HepG2 (cell line): ENCODE measurements around the gene JAZF1. TPM values are rescaled to one million over a fixed set of nuclear protein-coding genes. Genes with fewer than 3 reads are reported as not detected.

Experiments
- ATAC-seq: fragments of 200-7000 bp; cut with Tn5 transposase; 3 replicates; pipeline ENCODE4 v1.9.1; 2020; ENCODE audit warnings: mild to moderate bottlenecking, moderate library complexity
- BruUV-seq: library from RNA; stranded (reverse); fragments of 400-500 nt; replicated peaks from 2 replicates; lab custom pipeline; 2021; lab: Mats Ljungman, UMichigan
- CTCF ChIA-PET: fragments of 300-600 bp; formaldehyde crosslinking; extraction: SDS; loops from one replicate; lab custom pipeline; 2021; ENCODE audit warnings: low total read pairs, inconsistent platforms, low intra/inter-chr PET ratio; lab: Yijun Ruan, JAX
- POLR2A ChIA-PET: fragments of 350-600 bp; sonication (Branson Sonifier 250); formaldehyde crosslinking; loops from one replicate; lab custom pipeline; 2020; ENCODE audit warnings: antibody characterized with exemption, inconsistent platforms; lab: Yijun Ruan, JAX
- DNase-seq: peaks from one replicate; pipeline ENCODE4 v3.0.0-alpha.2; 2015; ENCODE audit warnings: low spot score
- FAIRE-seq: peaks from 3 replicates; lab custom pipeline; 2011; peaks lifted over from hg19 to GRCh38; lab: Jason Lieb, UNC
- H2AFZ ChIP-seq: one replicate; pipeline ENCODE4 v1.6.1; 2011; ENCODE audit warnings: low read length, inconsistent platforms
- H3K27ac ChIP-seq: fragments of 300-600 bp; 3 replicates; pipeline ENCODE4 v1.8.0; 2011; ENCODE audit warnings: mixed run types, mild to moderate bottlenecking, mixed read lengths, low read length, inconsistent platforms; ENCODE audit not compliant: insufficient read depth; ENCODE audit errors: extremely low read length
- H3K27me3 ChIP-seq, 2 experiments: fragments of 200-600 bp in 1 of 2; 2 replicates in 1 of 2; 3 replicates in 1 of 2; pipeline versions ENCODE4 v1.6.0 to v1.8.0; 2011; ENCODE audit warnings: low read length in 2 of 2, mild to moderate bottlenecking in 2 of 2, moderate library complexity in 2 of 2, inconsistent platforms in 1 of 2; ENCODE audit not compliant: insufficient read depth in 2 of 2, control insufficient read depth in 1 of 2
- H3K36me3 ChIP-seq, 2 experiments: fragments of 200-600 bp in 1 of 2; replicated peaks in 1 of 2; 2 replicates in 1 of 2; 3 replicates in 1 of 2; pipeline versions ENCODE4 v1.5.1 to v1.8.0; 2011; ENCODE audit warnings: low read length in 2 of 2, inconsistent platforms in 1 of 2; ENCODE audit not compliant: insufficient read depth in 2 of 2, control insufficient read depth in 1 of 2
- H3K4me1 ChIP-seq: 2 replicates; pipeline ENCODE4 v1.5.1; 2012; ENCODE audit warnings: low read length, inconsistent platforms; ENCODE audit not compliant: insufficient read depth
- H3K4me2 ChIP-seq: 2 replicates; pipeline ENCODE4 v1.6.0; 2011; ENCODE audit warnings: low read depth, low read length, inconsistent platforms
- H3K4me3 ChIP-seq, 3 experiments: fragments of 200-600 bp in 1 of 3; sonication (generic), shearing (Covaris generic) in 1 of 3; replicated peaks in 1 of 3; 2 replicates each; pipeline ENCODE4 v1.5.1; 2011 to 2016; ENCODE audit warnings: low read length in 3 of 3, inconsistent platforms in 2 of 3, low read depth in 2 of 3, mild to moderate bottlenecking in 2 of 3, control low read depth in 1 of 3, mixed read lengths in 1 of 3; ENCODE audit not compliant: insufficient read depth in 1 of 3
- H3K79me2 ChIP-seq: one replicate; pipeline ENCODE4 v1.6.1; 2011; ENCODE audit warnings: low read length, inconsistent platforms; ENCODE audit not compliant: insufficient read depth
- H3K9ac ChIP-seq: 2 replicates; pipeline ENCODE4 v1.6.0; 2011; ENCODE audit warnings: mild to moderate bottlenecking, low read depth, low read length, inconsistent platforms; ENCODE audit not compliant: insufficient read depth
- H3K9me3 ChIP-seq: 2 replicates; pipeline ENCODE4 v1.5.1; 2012; ENCODE audit warnings: mild to moderate bottlenecking, low read length
- H4K20me1 ChIP-seq: 2 replicates; pipeline ENCODE4 v1.6.0; 2011; ENCODE audit warnings: inconsistent platforms, mild to moderate bottlenecking, low read length, moderate library complexity; ENCODE audit not compliant: insufficient read depth
- AGO2 ChIP-seq: fragments of 200-400 bp; formaldehyde crosslinking; optimal IDR thresholded peaks from 2 replicates; pipeline ENCODE3; 2017; ENCODE audit warnings: mild to moderate bottlenecking, low read depth, low read length, moderate library complexity
- EED ChIP-seq: sonication (generic); formaldehyde crosslinking; IDR thresholded peaks from 2 replicates; pipeline ENCODE4 v1.5.0; 2020; ENCODE audit warnings: mild to moderate bottlenecking, missing genetic modification reagents
- GABPA ChIP-seq, 2 experiments: IDR thresholded peaks; 2 replicates each; pipeline ENCODE4 v1.6.1; 2011 to 2016; ENCODE audit warnings: low read depth in 2 of 2, low read length in 1 of 2, missing biosample characterization in 1 of 2, missing genetic modification characterization in 1 of 2
- KDM4B ChIP-seq: sonication (generic); formaldehyde crosslinking; IDR thresholded peaks from 2 replicates; pipeline ENCODE4 v1.4.0; 2020; ENCODE audit warnings: missing genetic modification reagents
- MBNL3 ChIP-seq: fragments of 250-450 bp; sonication (Bioruptor Pico); conservative IDR thresholded peaks from 2 replicates; pipeline ENCODE4 v1.8.0; 2022; ENCODE audit warnings: mild to moderate bottlenecking, inconsistent platforms
- MXD4 ChIP-seq: IDR thresholded peaks from 2 replicates; pipeline ENCODE4 v1.6.1; 2016; ENCODE audit warnings: mild to moderate bottlenecking, missing biosample characterization, missing genetic modification reagents
- RXRA ChIP-seq: sonication (generic); formaldehyde crosslinking; IDR thresholded peaks from 2 replicates; pipeline ENCODE4 v1.5.1; 2020; ENCODE audit warnings: missing genetic modification reagents
- SETDB1 ChIP-seq: sonication (generic); formaldehyde crosslinking; IDR thresholded peaks from 2 replicates; pipeline ENCODE4 v1.5.1; 2020; ENCODE audit warnings: missing genetic modification reagents, mild to moderate bottlenecking, borderline replicate concordance
- SOX13 ChIP-seq, 3 experiments: fragments of 450-650 bp in 1 of 3; sonication (generic) in 1 of 3; formaldehyde crosslinking in 1 of 3; IDR thresholded peaks in 2 of 3; conservative IDR thresholded peaks in 1 of 3; 2 replicates each; pipeline versions ENCODE4 v1.5.0 to v1.6.1; 2016 to 2020; ENCODE audit warnings: antibody characterized with exemption in 1 of 3, mild to moderate bottlenecking in 1 of 3, missing compliant biosample characterization in 1 of 3, missing genetic modification reagents in 1 of 3, moderate library complexity in 1 of 3
- TEAD3 ChIP-seq: optimal IDR thresholded peaks from 2 replicates; pipeline ENCODE3; 2016; ENCODE audit warnings: borderline replicate concordance
- YEATS2 ChIP-seq: sonication (generic); formaldehyde crosslinking; IDR thresholded peaks from 2 replicates; pipeline ENCODE4 v1.4.0; 2020; ENCODE audit warnings: missing genetic modification reagents, borderline replicate concordance
- ZMYM2 ChIP-seq: sonication (generic); formaldehyde crosslinking; IDR thresholded peaks from 2 replicates; pipeline ENCODE4 v1.8.0; 2022; ENCODE audit warnings: mild to moderate bottlenecking, missing genetic modification reagents
- ZNF441 ChIP-seq: sonication (generic); formaldehyde crosslinking; IDR thresholded peaks from 2 replicates; pipeline ENCODE4 v1.7.0; 2021; ENCODE audit warnings: missing genetic modification reagents, borderline replicate concordance
- WGBS: methylation state at CpG from one replicate; pipeline ENCODE4 v1.1.6; 2017; ENCODE audit warnings: low lambda C conversion rate; 5-methylcytosine and 5-hydroxymethylcytosine counted together
- in situ Hi-C: cut with HindIII; loops from 2 replicates; pipeline ENCODE4 v1.10.0; 2017; ENCODE audit warnings: low pct_unique_long_range_greater_than_20kb; ENCODE audit not compliant: extremely low pct_ligation_motif_present
- intact Hi-C: fragments of 100-400 bp; cut with micrococcal nuclease; formaldehyde crosslinking; loops from one replicate; pipeline ENCODE4 v1.10.0; 2022; ENCODE audit not compliant: unreplicated experiment
- polyA plus RNA-seq, 8 experiments: library from polyadenylated mRNA; depleted of rRNA in 3 of 8; stranded (reverse) in 7 of 8; unstranded in 1 of 8; fragments of >200 nt; fragmentation: Illumina TruSeq in 4 of 8; extraction: Trizol in 4 of 8; gene quantifications; 2 replicates each; pipeline versions ENCODE4 v1.2.1 to v1.2.3, GENCODE V29; 2011 to 2016; ENCODE audit warnings: low read depth in 4 of 8, missing spikeins in 1 of 8, mixed read lengths in 1 of 8; ENCODE audit not compliant: insufficient read depth in 1 of 8
- total RNA-seq, 5 experiments: library from RNA; depleted of rRNA; stranded (reverse); fragments of >200 nt; fragmentation: Illumina TruSeq; extraction: Trizol; gene quantifications; 2 replicates each; pipeline ENCODE4 v1.2.3, GENCODE V29; 2016; ENCODE audit warnings: low read depth in 1 of 5
- TF ChIP-seq, protein P1 (sequence below): IDR thresholded peaks from 2 replicates; pipeline ENCODE4 v1.6.1; 2016; ENCODE audit warnings: control low read depth

The JAZF1 gene
- total and polyA plus RNA-seq, 2 of the 13 experiments (the other 11 are each of a cell fraction or from before 2014, with no cell fraction given), result not detected

DNA sequence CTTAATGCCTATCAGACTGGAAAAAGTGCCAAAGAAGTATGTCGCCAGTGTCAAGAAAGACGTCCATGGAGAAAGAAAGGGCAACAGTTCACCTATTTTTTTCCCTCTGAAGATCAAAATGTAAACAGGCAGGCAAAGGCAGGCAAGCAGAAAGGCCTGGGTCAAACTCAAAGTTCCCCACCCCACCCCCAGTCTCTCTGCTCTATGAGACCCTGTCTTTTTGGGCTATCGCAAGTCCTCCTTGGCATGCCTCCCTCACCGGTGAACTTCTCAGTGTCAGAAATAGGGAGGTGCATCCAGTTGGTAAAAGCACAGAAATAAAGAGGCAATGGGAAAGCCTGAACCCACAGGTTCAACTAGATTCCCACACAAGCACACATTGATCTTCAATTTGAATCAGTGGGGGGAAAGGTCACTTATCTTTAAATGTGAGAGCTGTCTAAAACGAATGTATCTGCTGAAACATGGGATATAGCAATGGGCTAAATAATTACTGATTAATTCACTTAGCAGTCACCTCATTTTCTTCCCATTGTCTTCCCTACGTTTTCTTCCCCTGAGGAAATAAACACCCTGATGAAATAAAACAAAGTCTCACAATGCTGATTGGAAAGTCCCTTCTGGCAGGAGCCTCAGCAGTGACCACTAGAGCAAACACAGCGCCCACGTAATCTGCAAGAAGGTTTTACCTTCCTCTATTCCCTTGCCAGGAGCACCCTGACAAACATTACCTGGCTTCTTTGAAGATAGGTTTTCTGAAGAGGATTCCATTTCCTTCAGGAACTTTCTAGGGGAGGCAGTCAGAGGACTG is 31.1 kb downstream of the JAZF1 start:
- no peak overlapping the region for H3K4me2 ChIP-seq
- intact Hi-C loops, result no loop called here
- no peak for FAIRE-seq
- ATAC-seq, result no peak
- DNase-seq, result no peak
- TF ChIP-seq YEATS2 (CRISPR knock-in tag), result no peak
- no peak for TF ChIP-seq EED
- TF ChIP-seq, protein P1, sequence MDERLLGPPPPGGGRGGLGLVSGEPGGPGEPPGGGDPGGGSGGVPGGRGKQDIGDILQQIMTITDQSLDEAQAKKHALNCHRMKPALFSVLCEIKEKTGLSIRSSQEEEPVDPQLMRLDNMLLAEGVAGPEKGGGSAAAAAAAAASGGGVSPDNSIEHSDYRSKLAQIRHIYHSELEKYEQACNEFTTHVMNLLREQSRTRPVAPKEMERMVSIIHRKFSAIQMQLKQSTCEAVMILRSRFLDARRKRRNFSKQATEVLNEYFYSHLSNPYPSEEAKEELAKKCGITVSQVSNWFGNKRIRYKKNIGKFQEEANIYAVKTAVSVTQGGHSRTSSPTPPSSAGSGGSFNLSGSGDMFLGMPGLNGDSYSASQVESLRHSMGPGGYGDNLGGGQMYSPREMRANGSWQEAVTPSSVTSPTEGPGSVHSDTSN, result no peak
- no peak for TF ChIP-seq RXRA (CRISPR knock-in tag)
- TF ChIP-seq ZNF441 (CRISPR knock-in tag), result no peak
- TF ChIP-seq AGO2, result no peak
- TF ChIP-seq MXD4 (CRISPR knock-in tag), result no peak
- TF ChIP-seq KDM4B (CRISPR knock-in tag), result no peak
- TF ChIP-seq MBNL3 (CRISPR knock-in tag), result no peak
- no peak for TF ChIP-seq ZMYM2 (CRISPR knock-in tag)
- TF ChIP-seq TEAD3 (CRISPR knock-in tag), result no peak
- TF ChIP-seq SOX13 (IDR thresholded peaks at IDR 0.05), result no peak
- no peak for TF ChIP-seq SOX13 (CRISPR knock-in tag; conservative IDR thresholded peaks at IDR 0.05 in 1 of 2, IDR thresholded peaks at IDR 0.05 in 1 of 2)
- no peak for TF ChIP-seq GABPA (IDR thresholded peaks at IDR 0.05; ENCODE audit: low read depth, low read length)
- no peak for TF ChIP-seq GABPA (CRISPR knock-in tag; IDR thresholded peaks at IDR 0.05; ENCODE audit: low read depth)
- no peak for TF ChIP-seq SETDB1
- H3K36me3 ChIP-seq, result no peaks in the 10 kb centered on the region
- H3K79me2 ChIP-seq, result no peaks in the 10 kb centered on the region
- no peaks in the 10 kb centered on the region; a peak in 1 of 5 replicates for H3K27me3 ChIP-seq
- CTCF ChIA-PET, result no interaction called here
- no peak overlapping the region for H3K4me3 ChIP-seq
- 24% methylated on average over 8 of the region's 8 CpGs for WGBS
- no peak overlapping the region for H2AFZ ChIP-seq
- no peak overlapping the region for H3K27ac ChIP-seq
- BruUV-seq, result no TSS peak
- H4K20me1 ChIP-seq, result no peaks in the 10 kb centered on the region
- H3K9me3 ChIP-seq, result no peaks in the 10 kb centered on the region
- POLR2A ChIA-PET, result no interaction called here
- H3K9ac ChIP-seq, result no peak overlapping the region
- no peaks in the 10 kb centered on the region for H3K4me1 ChIP-seq
- in situ Hi-C loops, result no loop called here
